PFSK-1 (cell line): ENCODE measurements around the gene CCDC93.

ENCODE experiments used
- POLR2AphosphoS5 ChIP-seq: IDR thresholded peaks from 2 replicates; pipeline ENCODE4 v1.6.1; 2012; ENCODE audit warnings: low read depth, mild to moderate bottlenecking, control low read depth, low read length, moderate library complexity
- SIN3A ChIP-seq: IDR thresholded peaks from 2 replicates; pipeline ENCODE4 v1.6.1; 2012; ENCODE audit warnings: mild to moderate bottlenecking, low read length, moderate library complexity, borderline replicate concordance; ENCODE audit not compliant: insufficient read depth
- TAF1 ChIP-seq: IDR thresholded peaks from 2 replicates; pipeline ENCODE4 v1.6.1; 2012; ENCODE audit warnings: low read length, control low read depth, borderline replicate concordance; ENCODE audit not compliant: insufficient read depth

DNA sequence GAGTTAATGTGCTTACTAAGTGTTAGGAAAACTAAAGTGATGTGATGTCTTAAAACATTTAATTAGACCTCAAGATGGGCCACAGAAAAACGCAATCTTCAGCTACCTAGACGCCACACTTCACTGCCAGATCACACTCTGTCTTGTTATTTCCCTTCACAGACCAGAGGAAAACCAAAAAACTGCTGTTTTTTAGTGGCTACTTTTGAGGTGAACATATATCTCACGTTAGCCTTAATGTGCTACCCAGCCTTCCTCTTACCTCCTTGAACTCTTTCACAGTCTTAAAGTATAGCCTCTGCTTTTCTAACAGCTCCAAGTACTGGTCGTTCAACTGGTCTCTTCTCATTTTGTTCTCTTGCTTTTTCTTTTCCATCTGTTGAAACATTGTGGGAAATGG is 83.1 kb downstream of the CCDC93 start:
- TF ChIP-seq TAF1 (no peak), POLR2AphosphoS5 (no peak), SIN3A (no peak)
